Stimulated activated CD8-positive, alpha-beta memory T cell treated with anti-CD3 and anti-CD28 coated beads, Interleukin-4, amount 100 ng/mL, for 4 hours (primary cell): ENCODE results near the gene UFM1.
"Not testable (repeated sequence)": the region's sequence is repeated elsewhere in the genome, so short reads cannot be mapped to it uniquely, and the experiment has no call there.

Source experiments
- DNase-seq, 2 donors: peaks; one replicate each; pipeline ENCODE4 v3.0.0-alpha.2; 2020; ENCODE audit warnings: low read depth in 2 of 2, low spot score in 1 of 2

Gene UFM1

GRCh38 chr13:38349390-38350113 lies at the start of gene UFM1:
Gene UFM1 (plus strand): TSS chr13:38349851. CDS start chr13:38349920, 69 bp downstream.
- DNase-seq, result peak; percentile 65 to 74

- DNase-seq, result no peak
Measured at GRCh38 chr13:38301236-38301635, 48.4 kb upstream of the UFM1 start.

- no peak for DNase-seq
Measured at GRCh38 chr13:38303816-38304320, 45.8 kb upstream of the UFM1 start.

GRCh38 chr13:38308736-38309135 lies 40.9 kb upstream of the UFM1 start:
- DNase-seq, result no peak

GRCh38 chr13:38309397-38309796 lies 40.3 kb upstream of the UFM1 start:
- no peak for DNase-seq

- DNase-seq, result not testable (repeated sequence)
Measured at GRCh38 chr13:38311175-38311574, 38.5 kb upstream of the UFM1 start.

- DNase-seq, result no peak
Measured at GRCh38 chr13:38316129-38316528, 33.5 kb upstream of the UFM1 start.

GRCh38 chr13:38321654-38322053 lies 28.0 kb upstream of the UFM1 start:
- DNase-seq, result no peak

- no peak for DNase-seq
Measured at GRCh38 chr13:38325426-38325825, 24.2 kb upstream of the UFM1 start.

GRCh38 chr13:38328699-38329098 lies 21.0 kb upstream of the UFM1 start:
- no peak for DNase-seq

- no peak for DNase-seq
Measured at GRCh38 chr13:38334845-38335244, 14.8 kb upstream of the UFM1 start.

GRCh38 chr13:38338089-38338488 lies 11.6 kb upstream of the UFM1 start:
- DNase-seq, result no peak

GRCh38 chr13:38340624-38341023 lies 9.0 kb upstream of the UFM1 start:
- no peak for DNase-seq

GRCh38 chr13:38341149-38341692 lies 8.4 kb upstream of the UFM1 start:
- DNase-seq, result no peak

GRCh38 chr13:38346764-38347163 lies 2.9 kb upstream of the UFM1 start:
- DNase-seq, result no peak

- peak in 1 of 2 donors; percentile 2 for DNase-seq
Measured at GRCh38 chr13:38348861-38349389, 726 bp upstream of the UFM1 start.

- peak; percentile 24 to 28 for DNase-seq
Measured at GRCh38 chr13:38350114-38350617, 515 bp downstream of the UFM1 start.

- no peak for DNase-seq
Measured at GRCh38 chr13:38355595-38356119, 6.0 kb downstream of the UFM1 start.

- no peak for DNase-seq
Measured at GRCh38 chr13:38358684-38359083, 9.0 kb downstream of the UFM1 start.

GRCh38 chr13:38361542-38362262 lies 12.1 kb downstream of the UFM1 start:
- DNase-seq, result no peak

- DNase-seq, result no peak
Measured at GRCh38 chr13:38363219-38363618, 13.6 kb downstream of the UFM1 start.
